ENCODE measurements around the gene ELAVL4.

Gene ELAVL4

DNA sequence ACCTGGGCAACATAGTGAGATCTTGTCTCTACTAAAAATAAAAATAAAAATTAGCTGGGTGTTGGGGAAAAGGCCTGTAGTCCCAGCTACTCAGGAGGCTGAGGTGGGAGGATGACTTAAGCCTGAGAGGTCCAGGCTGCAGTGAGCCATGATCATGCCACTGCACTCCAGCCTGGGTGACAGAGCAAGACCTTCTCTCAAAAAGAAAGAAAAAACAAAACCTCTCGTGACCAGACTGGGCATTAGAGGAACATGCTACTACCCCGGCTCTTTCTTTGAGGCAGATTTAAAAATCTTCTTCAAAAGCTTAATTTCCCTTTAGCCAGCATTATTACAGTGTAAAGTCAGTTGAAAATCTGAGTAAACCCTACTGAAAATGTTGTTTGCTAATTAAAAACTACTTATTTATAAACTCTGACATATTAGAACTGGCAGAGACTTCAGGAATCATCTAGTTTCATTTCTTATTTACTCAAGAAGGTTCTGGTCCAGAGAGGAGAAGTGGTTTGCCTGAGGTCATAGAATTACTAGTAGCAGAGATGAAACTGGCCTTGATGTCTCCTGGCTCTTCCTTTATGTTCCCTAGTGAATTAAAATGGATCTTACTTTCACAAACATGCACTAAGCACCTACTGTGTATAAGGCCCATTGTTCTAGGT, 11.6 kb upstream of the ELAVL4 start:
- no peak for TF ChIP-seq Cebpa-rat (IDR thresholded peaks at IDR 0.05)
- peaks cover 0 to 36% (median 0%) of the 10 kb centered on the region in 10 experiments; a peak in 6 of 20 replicates for H3K4me1 ChIP-seq
- no peaks in the 10 kb centered on the region for H3K36me3 ChIP-seq
- H4K20me1 ChIP-seq: no peaks in the 10 kb centered on the region
- peak overlapping the region in 5 of 11 experiments; percentile 11 to 66 (median 39); a peak in 7 of 22 replicates for H3K4me2 ChIP-seq
- no peaks in the 10 kb centered on the region for H3K27me3 ChIP-seq
- H3K27ac ChIP-seq: peak overlapping the region in 3 of 11 experiments; percentile 45 to 59 (median 51); a peak in 7 of 22 replicates
- H3K4me3 ChIP-seq: no peak overlapping the region
- no peaks in the 10 kb centered on the region for H3K9me3 ChIP-seq (replicated peaks in 1 of 11)
- peak overlapping the region in 3 of 11 experiments; percentile 17 to 48 (median 33); a peak in 2 of 22 replicates for H3K9ac ChIP-seq

- Histone ChIP-seq H3K9ac (no peak overlapping the region), H3K27ac (peak overlapping the region in 2 of 11 experiments; percentile 51 to 59; a peak in 3 of 22 replicates), H3K4me3 (no peak overlapping the region), H3K27me3 (no peaks in the 10 kb centered on the region), H3K36me3 (no peaks in the 10 kb centered on the region), H3K4me1 (peaks cover 0 to 36% (median 0%) of the 10 kb centered on the region in 10 experiments; a peak in 6 of 20 replicates), H4K20me1 (no peaks in the 10 kb centered on the region), H3K9me3 (replicated peaks in 1 of 11) (no peaks in the 10 kb centered on the region), H3K4me2 (peak overlapping the region in 4 of 11 experiments; percentile 11 to 66 (median 48); a peak in 6 of 22 replicates)
- TF ChIP-seq Cebpa-rat (IDR thresholded peaks at IDR 0.05): no peak
These were observed 10.9 kb upstream of the ELAVL4 start for GRCh38 chr1:50097791-50098190.

GRCh38 chr1:50098591-50099021, 10.1 kb upstream of the ELAVL4 start:
- peak overlapping the region in 3 of 11 experiments; percentile 42 to 63 (median 52); a peak in 6 of 22 replicates for H3K4me2 ChIP-seq
- H3K4me1 ChIP-seq: peaks cover 0 to 36% (median 0%) of the 10 kb centered on the region in 10 experiments; a peak in 6 of 20 replicates
- no peak for TF ChIP-seq Cebpa-rat (IDR thresholded peaks at IDR 0.05)
- H3K9me3 ChIP-seq (replicated peaks in 1 of 11): no peaks in the 10 kb centered on the region
- peak overlapping the region in 3 of 11 experiments; percentile 1 to 59 (median 51); a peak in 3 of 22 replicates for H3K27ac ChIP-seq
- H3K9ac ChIP-seq: no peak overlapping the region; a peak in 2 of 22 replicates
- H4K20me1 ChIP-seq: no peaks in the 10 kb centered on the region
- no peaks in the 10 kb centered on the region for H3K36me3 ChIP-seq
- H3K4me3 ChIP-seq: no peak overlapping the region
- no peaks in the 10 kb centered on the region for H3K27me3 ChIP-seq

DNA sequence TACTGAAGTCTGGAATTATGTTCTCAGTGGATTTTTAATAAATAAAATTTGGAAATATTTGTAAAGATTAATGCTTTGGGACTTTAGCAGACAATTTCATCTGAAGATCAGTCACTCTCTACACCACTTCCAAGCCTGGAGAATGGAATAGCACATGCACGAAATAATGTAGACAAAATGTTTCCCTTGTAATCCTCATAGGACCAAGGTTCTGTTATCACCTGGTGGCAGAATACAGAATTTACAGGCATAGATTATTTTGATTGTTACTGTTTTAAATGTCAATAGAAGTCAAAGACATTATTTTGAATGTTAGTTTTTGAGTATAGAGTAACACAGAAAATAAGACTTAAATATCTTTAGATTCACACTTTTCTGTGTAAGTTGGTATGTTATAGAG, 9.1 kb upstream of the ELAVL4 start:
- TF ChIP-seq Cebpa-rat (IDR thresholded peaks at IDR 0.05): no peak

GRCh38 chr1:50103615-50104081, 5.1 kb upstream of the ELAVL4 start:
- H3K36me3 ChIP-seq: no peaks in the 10 kb centered on the region
- no peak overlapping the region for H3K27ac ChIP-seq
- no peak for TF ChIP-seq Cebpa-rat (IDR thresholded peaks at IDR 0.05)
- H4K20me1 ChIP-seq: no peaks in the 10 kb centered on the region
- H3K4me1 ChIP-seq: peaks cover 0 to 9% (median 0%) of the 10 kb centered on the region in 10 experiments; a peak in 6 of 20 replicates
- H3K9me3 ChIP-seq (replicated peaks in 1 of 11): no peaks in the 10 kb centered on the region
- no peak overlapping the region for H3K9ac ChIP-seq
- no peaks in the 10 kb centered on the region for H3K27me3 ChIP-seq
- no peak overlapping the region for H3K4me3 ChIP-seq
- no peak overlapping the region for H3K4me2 ChIP-seq

More for the DNA sequence above, 9.1 kb upstream of the ELAVL4 start:
- Histone ChIP-seq H3K9me3 (replicated peaks in 1 of 11) (no peaks in the 10 kb centered on the region), H3K9ac (no peak overlapping the region), H4K20me1 (no peaks in the 10 kb centered on the region), H3K27ac (no peak overlapping the region), H3K36me3 (no peaks in the 10 kb centered on the region), H3K27me3 (no peaks in the 10 kb centered on the region), H3K4me3 (no peak overlapping the region), H3K4me2 (peak overlapping the region in 1 of 11 experiments; percentile 52; a peak in 1 of 22 replicates), H3K4me1 (peaks cover 0 to 36% (median 0%) of the 10 kb centered on the region in 10 experiments; a peak in 6 of 20 replicates)

DNA sequence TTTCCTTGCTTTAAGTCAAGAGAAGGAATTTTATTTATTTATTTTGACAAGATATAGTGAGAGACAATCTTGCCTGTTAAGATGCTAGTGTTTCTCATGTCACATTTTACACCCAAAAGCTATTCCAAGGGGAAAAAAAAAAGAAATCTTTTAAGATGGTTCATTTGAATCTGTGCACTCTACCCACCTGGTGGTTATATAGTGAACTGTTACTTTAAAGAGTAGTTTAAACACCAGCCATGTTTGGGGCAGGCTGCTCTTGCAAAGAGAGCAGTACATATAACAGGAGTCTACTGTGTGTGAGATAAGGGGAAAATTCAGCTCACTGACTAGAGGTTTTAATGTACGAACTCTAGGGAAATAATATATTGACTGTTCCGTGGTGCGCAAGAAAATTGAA, 3.3 kb upstream of the ELAVL4 start:
- Histone ChIP-seq H3K27ac (no peak overlapping the region), H4K20me1 (no peaks in the 10 kb centered on the region), H3K27me3 (no peaks in the 10 kb centered on the region), H3K4me2 (no peak overlapping the region), H3K36me3 (no peaks in the 10 kb centered on the region), H3K4me1 (peaks cover 13 to 16% (median 15%) of the 10 kb centered on the region in 10 experiments), H3K9me3 (replicated peaks in 1 of 11) (no peaks in the 10 kb centered on the region), H3K9ac (no peak overlapping the region), H3K4me3 (no peak overlapping the region)
- TF ChIP-seq Cebpa-rat (IDR thresholded peaks at IDR 0.05): no peak

DNA sequence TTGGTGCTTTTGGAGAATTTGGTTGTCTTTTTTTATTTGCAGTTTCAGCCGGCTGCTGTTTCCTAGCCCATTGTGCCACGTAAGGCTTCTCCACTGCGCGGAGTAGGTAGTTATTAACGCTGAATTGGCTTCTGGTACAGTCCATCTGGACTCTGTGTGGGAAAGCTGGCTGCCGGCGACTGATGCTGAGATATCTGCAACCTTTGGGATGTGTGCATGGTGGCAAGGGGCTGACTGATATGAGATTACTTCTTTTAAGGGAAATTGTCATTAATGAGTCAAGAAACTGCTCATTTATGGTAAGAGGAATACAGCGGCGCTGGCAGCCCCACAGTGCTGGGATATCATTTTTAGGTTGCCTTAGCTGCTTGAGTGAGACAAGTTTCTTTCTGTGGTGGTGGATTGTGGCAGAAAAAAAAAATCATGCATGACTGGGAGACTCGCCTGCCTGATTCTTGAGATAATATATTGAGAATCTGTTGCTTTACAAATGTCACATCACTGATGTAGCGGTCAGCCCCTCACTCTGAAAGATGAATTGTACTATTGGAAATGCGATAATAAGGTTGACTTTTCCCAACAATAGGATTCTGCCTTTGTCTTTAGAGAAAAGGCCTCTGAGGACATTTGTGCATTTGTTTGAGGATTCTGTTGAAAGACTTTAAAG, 2.5 kb upstream of the ELAVL4 start:
- H3K27ac ChIP-seq: no peak overlapping the region
- H3K4me2 ChIP-seq: no peak overlapping the region
- no peak for TF ChIP-seq Cebpa-rat (IDR thresholded peaks at IDR 0.05)
- no peak overlapping the region for H3K4me3 ChIP-seq
- H3K27me3 ChIP-seq: no peaks in the 10 kb centered on the region
- no peaks in the 10 kb centered on the region for H3K36me3 ChIP-seq
- H4K20me1 ChIP-seq: no peaks in the 10 kb centered on the region
- no peaks in the 10 kb centered on the region for H3K9me3 ChIP-seq (replicated peaks in 1 of 11)
- no peak overlapping the region for H3K9ac ChIP-seq
- H3K4me1 ChIP-seq: peaks cover 21 to 24% (median 23%) of the 10 kb centered on the region in 10 experiments

DNA sequence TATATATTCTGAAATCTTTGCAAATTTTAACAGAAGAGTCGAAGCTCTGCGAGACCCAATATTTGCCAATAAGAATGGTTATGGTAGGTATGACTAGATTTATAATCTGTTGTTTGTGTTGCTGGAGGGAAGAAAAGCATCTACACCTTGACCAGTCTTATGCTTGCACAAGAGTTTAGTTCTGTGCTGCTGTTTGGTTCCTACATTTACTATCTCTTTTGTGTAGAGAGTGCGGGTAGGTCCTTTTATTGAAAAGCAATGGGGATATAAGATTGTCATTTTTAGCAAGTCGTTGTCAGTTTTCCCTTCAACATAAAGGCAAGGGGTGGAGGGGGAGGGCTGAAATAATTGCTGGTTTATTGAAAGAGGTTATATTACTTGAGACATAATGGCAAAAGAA, 396 bp downstream of the ELAVL4 start:
- H3K4me2 ChIP-seq: peak overlapping the region; percentile 75 to 94 (median 88)
- H4K20me1 ChIP-seq: no peaks in the 10 kb centered on the region
- H3K36me3 ChIP-seq: no peaks in the 10 kb centered on the region
- H3K9me3 ChIP-seq (replicated peaks in 1 of 11): no peaks in the 10 kb centered on the region
- H3K4me3 ChIP-seq: peak overlapping the region in 5 of 10 experiments; percentile 34 to 59 (median 47); a peak in 8 of 20 replicates
- no peaks in the 10 kb centered on the region for H3K27me3 ChIP-seq
- peak overlapping the region in 4 of 11 experiments; percentile 57 to 67 (median 60); a peak in 7 of 22 replicates for H3K9ac ChIP-seq
- no peak for TF ChIP-seq Cebpa-rat (IDR thresholded peaks at IDR 0.05)
- H3K27ac ChIP-seq: peak overlapping the region in 8 of 11 experiments; percentile 1 to 74 (median 54); a peak in 11 of 22 replicates
- H3K4me1 ChIP-seq: peaks cover 23 to 29% (median 27%) of the 10 kb centered on the region in 10 experiments

DNA sequence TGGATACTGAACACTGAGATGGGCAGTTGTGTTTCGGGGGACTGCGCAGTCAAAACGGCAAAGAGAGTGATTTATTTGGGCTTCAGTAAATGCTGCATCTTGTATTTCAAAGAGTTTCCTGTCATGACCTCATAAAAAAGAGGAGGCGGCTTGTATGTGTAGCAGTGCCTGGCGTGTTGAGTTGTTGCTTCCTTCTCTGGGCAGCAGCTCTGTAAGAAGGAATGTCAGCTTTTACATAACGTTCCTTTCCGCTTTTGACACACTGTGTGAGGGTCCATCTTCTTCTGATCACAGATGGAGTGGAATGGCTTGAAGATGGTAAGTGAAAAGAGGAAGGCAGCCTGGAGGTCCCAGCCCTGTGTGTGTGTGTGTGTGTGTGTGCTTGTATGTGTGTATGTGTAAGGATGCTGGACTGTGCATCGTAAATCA, 941 bp downstream of the ELAVL4 start:
- Histone ChIP-seq H3K27ac (peak overlapping the region in 10 of 11 experiments; percentile 16 to 74 (median 58); a peak in 18 of 22 replicates), H3K36me3 (no peaks in the 10 kb centered on the region), H4K20me1 (no peaks in the 10 kb centered on the region), H3K4me2 (peak overlapping the region; percentile 75 to 94 (median 88)), H3K9ac (peak overlapping the region in 9 of 11 experiments; percentile 28 to 67 (median 48); a peak in 13 of 22 replicates), H3K4me3 (peak overlapping the region in 9 of 10 experiments; percentile 34 to 59 (median 47); a peak in 15 of 20 replicates), H3K9me3 (replicated peaks in 1 of 11) (no peaks in the 10 kb centered on the region), H3K4me1 (peaks cover 23 to 29% (median 27%) of the 10 kb centered on the region in 10 experiments), H3K27me3 (no peaks in the 10 kb centered on the region)
- no peak for TF ChIP-seq Cebpa-rat (IDR thresholded peaks at IDR 0.05)

Measured in BLaER1 treated with 17β-estradiol and CSF1 and Interleukin-3, amounts not matched to agents 10 nM and 100 nM (cell line).